LHCN-M2 (cell line): ENCODE measurements around the gene PBX1. TPM values are rescaled to one million over a fixed set of nuclear protein-coding genes. Genes with fewer than 3 reads are reported as not detected.
A peak's percentile ranks its signal among the peaks of the same experiment; 100 is the strongest.

Experiments used
- DNase-seq: peaks from one replicate; pipeline ENCODE4 v3.0.0-alpha.2; 2012; ENCODE audit warnings: low read depth
- total RNA-seq: library from RNA; depleted of rRNA; stranded (reverse); fragments of >200 nt; gene quantifications from 2 replicates; pipeline ENCODE4 v1.2.3, GENCODE V29; 2014

The PBX1 gene
- total RNA-seq, 1 experiment from 2014 or later: 3.6 TPM

GRCh38 chr1:164617377-164618201, 58.6 kb downstream of the PBX1 start:
- no peak for DNase-seq

GRCh38 chr1:164618202-164618564, 59.2 kb downstream of the PBX1 start:
- no peak for DNase-seq

- DNase-seq: no peak
Observed at GRCh38 chr1:164619006-164619784, 60.2 kb downstream of the PBX1 start.

- no peak for DNase-seq
Observed at GRCh38 chr1:164622068-164622845, 63.3 kb downstream of the PBX1 start.

DNA sequence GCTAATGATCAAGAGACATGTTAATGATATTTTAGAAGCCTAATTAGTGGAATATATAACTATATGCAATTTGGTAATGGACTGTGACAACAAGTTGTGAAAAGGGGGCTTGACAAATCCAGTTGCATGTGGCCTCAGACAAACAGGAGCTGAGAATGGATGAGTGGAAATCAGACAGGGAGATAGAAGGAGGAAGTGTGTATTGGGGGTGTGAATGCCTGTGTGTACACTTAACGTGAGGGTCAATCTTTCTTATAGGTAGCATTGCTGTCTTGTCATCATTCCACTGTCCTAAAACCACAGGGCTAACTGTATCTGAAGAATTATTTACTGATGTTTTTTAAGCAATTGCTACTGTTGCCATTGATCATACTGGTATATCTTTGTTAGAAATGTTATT, 64.8 kb downstream of the PBX1 start:
- DNase-seq: no peak

DNA sequence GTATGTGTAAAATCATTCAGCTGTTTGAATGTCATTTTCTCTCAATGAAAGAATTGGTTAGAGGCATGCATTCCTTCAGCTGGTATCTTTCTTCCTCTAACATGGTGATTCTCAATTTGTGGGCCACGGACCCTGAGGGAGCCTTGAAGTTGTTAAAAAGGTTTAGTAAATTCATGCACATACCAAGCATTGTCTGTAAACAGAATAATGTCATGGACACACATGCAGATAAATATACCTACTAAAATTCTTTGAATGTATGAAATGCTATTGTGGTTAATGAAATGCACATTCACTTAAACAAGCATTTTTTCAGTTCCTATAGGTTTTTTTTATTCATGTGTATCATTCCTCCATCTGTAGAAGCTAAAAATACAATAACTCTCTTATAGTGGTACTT, 65.4 kb downstream of the PBX1 start:
- no peak for DNase-seq

- no peak for DNase-seq
Observed at GRCh38 chr1:164625004-164625617, 66.1 kb downstream of the PBX1 start.

- DNase-seq: no peak
Observed at GRCh38 chr1:164628772-164629171, 69.8 kb downstream of the PBX1 start.

GRCh38 chr1:164629971-164630370, 71.0 kb downstream of the PBX1 start:
- no peak for DNase-seq

- DNase-seq: no peak
Observed at GRCh38 chr1:164630626-164631396, 71.8 kb downstream of the PBX1 start.

DNA sequence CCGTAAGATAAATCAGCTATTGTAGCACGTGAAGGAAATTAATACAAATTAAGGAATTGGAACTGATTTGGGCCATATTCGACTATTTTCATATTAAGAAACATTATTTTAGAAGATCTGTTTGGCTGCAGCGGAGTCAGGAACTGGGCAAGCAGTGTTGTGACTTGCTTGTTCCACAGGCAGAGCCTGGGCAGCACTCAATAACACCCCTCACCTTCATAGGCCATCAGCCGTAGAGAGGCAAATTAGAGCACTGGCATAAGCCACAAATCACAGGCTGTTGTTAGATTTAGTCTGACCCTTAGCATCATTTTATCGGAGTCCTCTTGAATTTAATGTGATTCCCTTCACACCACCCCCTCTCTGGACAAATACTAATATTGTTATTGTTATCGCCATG, 72.8 kb downstream of the PBX1 start:
- no peak for DNase-seq

GRCh38 chr1:164633997-164634396, 75.0 kb downstream of the PBX1 start:
- no peak for DNase-seq

GRCh38 chr1:164635059-164635802, 76.2 kb downstream of the PBX1 start:
- no peak for DNase-seq

DNA sequence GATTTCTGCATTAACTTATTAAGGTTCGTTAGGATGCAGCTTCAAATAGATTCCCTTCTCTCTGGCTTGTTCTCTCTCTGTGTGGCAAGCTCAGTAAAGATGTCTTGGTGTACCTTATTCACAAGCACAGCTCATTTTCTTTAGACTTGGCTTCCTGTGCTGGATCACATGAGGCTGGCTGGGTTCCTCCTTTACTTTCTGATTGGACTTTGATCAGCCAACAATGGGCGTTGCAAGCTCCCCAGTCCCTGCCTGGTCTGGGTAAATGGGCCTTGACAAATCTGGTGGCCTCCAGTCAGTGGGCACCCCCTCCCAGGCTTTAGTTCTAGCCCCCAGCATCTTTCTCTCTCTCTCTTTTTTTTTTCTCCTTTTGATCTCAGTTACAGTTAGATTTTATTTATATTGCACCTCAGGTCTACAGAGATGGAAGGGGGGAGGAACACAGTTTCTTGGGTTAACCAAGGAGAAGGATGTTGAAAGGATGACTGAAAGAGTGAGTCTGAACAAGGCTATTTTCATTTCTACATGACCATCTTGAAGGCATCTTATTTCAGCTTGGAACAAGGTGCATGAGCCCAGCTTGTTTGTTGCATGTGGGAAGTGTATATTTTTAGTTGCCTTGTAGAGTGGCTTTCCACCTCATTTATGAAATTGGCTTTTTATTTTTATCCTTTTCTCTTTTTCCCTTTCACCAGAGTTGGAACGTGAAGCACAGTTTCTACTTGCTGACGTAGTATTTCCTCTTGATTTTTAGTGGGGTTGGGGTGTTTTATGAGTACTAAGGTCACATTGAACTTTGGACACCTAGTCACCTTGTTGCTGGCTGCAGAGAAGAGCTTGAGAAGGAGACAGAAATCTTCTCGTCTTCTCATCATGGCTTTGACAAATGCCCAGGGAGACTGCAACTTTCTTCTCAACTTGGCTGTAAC, 77.1 kb downstream of the PBX1 start:
- no peak for DNase-seq

DNA sequence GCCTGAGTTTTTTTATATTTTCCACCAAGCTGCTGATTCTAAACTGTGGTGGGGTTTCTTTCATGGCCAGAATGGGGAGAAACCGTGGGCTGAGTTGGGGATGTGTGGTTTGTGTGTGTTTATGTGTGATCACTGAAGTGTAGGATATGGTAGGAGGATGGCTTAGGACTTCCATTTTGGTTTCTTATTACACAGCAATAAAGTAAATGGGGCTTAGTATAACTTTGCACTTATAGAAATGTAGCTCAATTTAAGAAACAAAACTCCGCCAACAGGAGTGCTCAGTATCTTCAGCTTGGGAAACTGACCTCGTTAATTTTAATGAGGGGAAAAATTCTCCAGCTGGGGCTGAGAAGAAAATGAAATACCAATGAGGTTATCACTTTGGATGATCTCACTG, 77.8 kb downstream of the PBX1 start:
- DNase-seq: no peak

DNA sequence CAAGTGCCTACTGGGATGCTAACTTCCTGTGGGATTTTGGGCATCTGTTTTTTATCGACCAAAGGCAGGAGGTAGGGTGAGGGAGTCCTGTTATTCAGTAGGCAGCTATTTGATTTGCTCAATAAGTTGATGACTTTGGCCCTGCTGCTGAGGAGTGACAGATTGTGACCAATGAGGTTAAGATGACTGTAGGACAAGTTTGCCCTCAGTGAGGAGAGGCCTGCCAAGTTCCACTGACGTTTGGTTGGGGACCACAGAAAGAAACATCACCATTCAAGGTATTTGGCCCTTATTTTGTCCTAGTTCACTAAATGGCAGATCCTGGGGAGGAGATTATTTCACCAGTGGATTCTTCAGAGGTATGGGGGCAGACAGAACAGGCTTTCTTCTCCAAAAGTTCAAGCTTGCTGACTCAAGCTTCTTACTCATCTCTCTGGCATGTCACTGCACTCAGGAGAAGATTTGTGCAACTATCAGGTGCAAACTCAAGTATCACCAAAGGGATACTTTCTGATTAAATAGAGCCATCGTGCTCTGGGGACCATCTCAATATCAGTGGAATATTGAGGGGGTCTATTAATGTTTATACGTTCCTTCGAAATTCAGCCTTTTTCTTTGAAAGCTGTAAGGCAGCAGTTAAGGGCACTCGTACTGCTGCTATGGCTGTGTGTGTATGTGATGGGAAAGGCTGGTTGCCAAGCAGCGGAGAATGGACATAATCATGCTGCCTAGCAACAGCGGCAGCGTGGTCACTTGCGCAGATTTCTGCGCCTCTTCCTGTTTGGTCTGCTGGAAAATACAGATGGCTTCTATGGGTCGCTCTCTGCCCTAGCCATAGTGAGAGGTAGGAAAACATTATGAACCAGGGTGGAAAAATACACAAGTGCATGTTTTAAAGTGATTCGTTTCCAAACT, 78.7 kb downstream of the PBX1 start:
- DNase-seq: peak; percentile 34

DNA sequence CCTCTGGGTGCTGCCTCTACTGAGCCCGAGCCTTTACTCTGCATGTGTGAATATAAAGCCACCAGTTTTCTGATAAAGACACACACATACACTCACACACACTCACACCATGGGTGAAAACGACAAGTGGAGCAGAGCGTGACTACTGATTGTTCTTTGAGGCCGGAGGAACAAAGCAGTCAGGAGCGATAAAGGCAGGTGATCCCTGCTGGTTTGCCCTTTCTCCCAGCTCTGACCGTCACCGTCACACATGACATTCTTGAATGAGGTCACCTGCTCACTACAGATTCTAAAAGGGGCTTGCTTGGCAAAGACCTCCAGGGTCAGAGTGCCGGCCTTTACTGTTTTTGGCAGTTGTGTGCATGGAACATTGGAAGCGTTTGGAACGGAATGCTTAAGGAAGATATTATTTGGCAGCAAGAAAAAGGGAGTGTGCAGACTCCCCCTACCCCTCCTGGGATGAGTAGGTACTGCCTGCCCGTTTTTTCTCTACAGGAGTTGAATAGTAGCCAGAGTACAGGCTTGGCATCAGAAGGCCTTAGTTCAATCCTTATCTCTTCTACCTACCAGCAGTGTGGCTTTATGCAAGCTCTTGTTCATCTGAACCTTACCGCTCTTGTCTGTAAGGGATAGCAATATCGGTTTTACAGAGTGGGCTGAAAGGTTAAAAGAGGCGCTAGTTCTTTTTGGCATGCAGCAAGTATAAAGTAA, 79.7 kb downstream of the PBX1 start:
- DNase-seq: no peak
